KBM-7 (cell line): ENCODE data around the gene BST2.
"Not testable (repeated sequence)": the region's sequence is repeated elsewhere in the genome, so short reads cannot be mapped to it uniquely, and the experiment has no call there.

Source experiments
- DNase-seq: peaks from one replicate; pipeline ENCODE4 v3.0.0-alpha.2; 2015
- in situ Hi-C: fragments of 300-500 bp; cut with MboI; formaldehyde crosslinking; loops from 2 replicates; pipeline ENCODE4 v1.14.3; 2020; ENCODE audit warnings: low sequenced_read_pairs, low pct_unique_long_range_greater_than_20kb, mixed read lengths

BST2 gene

DNA sequence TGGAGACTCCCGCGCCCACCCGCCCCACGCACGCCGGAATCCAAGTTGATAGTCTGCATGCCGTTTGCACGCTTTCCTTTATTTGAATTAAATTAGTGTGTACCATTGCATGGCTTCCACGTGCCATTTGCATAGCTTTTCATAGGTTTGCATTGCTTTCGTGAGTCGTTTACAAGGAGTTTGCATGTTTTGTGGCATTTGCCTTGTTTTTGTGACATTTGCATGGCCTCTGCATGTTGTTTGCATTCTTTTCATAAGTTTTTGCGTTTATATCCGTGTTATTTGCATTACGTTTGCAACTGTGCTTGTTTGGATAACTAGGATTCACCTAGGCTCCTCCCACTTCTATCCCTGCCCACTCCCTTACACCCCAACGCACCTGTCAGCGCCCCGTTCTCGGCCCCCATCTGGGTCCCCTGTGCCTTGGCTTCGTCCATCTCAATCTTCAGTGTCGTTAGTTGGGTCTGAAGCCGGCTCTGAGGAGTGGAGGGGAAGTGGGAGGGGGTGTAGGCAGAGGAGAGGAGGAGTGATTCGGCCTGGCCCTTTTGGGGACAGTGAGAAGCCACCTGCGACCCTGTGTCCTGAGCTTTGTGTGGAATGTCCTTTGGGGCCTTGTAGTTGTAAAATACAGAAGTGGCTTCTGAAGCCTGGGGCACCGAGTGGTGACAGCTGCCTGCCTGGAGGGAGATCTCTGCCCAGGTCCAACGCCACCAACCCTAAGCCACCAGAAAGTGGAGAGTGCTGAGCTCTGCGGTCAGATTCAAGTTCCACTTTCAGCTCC lies 13.9 kb downstream of the BST2 start:
- DNase-seq: peak; percentile 83
- in situ Hi-C loops: no loop called here

DNA sequence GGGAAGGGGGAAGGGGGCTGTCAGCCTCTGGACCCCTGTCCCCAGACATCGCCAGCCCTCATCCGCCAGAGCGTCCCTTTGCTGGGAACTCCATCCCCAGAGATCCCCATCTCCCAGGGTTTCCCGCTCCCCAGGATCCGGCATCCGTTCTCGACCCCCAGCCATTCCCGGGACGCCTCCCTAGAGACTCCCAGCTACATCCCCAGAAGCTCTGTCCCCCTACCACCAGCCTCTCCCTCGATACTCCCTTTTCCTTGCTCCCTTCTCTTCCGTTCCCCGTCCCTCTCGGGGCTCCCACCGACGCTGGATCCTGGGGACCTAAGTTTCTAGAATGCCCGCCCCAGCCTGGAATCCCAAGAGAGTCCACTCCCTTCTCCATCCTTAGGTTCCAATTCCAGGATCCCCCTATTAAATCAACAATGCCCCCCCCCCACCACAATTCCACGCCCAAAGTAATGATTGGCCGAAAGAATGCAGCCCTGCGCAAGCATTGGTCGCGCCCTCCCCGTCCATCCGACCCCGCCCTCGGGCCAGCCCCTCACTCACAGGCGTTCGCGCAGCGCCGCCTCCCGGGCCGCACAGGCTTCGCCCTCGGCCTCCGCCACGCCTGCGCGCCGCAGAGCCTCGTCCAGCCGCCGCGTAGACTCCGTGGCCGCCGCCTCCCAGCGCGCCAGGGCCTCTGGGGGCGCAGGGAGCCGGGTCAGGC lies 14.6 kb downstream of the BST2 start:
- DNase-seq: peak; percentile 91
- in situ Hi-C loops: no loop called here

DNA sequence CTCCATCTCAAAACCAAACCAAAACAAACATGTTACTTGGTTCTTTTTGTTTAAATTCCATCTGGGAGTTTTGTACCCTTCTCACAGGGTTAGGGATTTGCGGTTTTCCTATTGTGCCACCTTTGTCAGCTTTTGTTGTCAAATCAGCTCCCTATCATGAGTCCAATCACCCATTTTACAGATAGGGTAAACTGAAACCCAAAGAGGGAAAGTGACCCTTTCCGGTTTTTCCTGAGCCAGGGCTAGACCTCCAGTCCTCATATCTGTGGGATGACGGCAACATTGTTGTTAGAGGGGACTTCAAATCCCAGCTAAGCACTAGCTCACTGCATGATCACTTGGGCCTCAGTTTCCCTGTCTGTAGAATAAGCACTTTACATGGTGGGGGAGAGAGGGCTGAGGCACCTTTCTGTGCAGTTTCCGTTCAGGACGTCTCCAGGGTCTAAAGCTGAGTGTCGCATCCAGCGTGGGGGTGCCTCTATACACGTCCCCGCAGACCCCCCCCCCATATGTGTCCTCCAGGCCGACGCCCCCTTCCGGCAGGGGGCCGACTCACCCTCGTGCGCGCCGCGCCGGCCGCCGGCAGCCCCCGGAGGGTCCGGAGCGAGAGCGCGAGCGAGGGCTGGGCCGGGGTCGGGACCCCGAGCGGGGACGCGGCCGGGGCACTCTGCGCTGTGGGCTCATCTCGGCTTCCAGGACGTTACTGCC lies 15.3 kb downstream of the BST2 start:
- no peak for DNase-seq
- in situ Hi-C loops: no loop called here

DNA sequence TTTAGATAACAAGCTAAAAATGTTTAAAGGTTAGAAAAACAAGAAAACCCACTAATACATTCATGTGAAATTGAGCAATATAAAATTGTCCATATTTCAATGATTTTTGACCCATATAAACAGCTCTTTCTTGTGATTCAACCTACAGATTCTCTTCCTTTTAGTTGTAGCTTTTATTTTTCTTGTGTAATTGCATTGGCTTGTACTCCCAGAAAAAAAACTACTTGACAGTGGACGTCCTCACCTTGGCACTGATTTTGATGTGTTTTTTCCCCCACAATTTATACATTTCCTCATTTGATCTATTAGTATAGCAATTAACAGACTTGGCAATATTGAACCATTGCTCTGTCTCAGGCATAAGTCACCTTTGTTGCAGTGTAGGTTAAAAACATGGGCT lies 16.1 kb downstream of the BST2 start:
- in situ Hi-C loops: no loop called here
- DNase-seq: no peak

DNA sequence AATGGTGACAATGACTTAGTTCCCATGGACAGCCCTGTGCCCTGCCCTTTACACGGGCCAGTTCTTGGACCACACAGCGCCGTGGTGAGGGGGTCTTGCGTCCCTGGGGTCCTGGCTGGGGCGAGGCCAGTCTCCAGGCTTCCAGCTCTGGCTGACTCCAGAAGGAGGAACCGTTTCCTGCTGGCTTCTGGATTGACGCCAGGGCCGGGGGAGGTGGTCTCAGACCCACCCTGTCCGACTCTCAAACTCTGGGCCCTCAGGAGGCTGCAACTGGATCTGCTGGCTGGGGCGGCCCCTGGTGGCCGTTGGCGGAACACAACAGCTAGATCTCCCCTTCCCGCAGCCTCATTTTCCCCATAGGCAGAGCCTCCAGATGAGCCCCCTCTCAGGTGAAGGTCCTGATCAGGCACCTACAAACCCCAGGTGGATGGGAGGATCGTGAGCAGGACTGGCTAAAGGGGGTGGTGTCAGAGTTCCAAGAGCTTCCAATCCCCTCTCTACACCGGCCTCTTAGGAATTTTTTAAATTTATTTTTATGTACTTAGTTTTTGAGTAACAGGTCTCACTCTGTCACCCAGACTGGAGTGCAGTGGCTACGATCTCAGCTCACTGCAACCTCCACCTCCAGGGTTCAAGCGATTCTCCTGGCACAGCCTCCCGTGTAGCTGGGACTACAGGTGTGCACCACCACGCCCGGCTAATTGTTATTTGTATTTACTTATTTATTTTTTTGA lies 19.4 kb downstream of the BST2 start:
- in situ Hi-C loops: no loop called here
- peak; percentile 81 for DNase-seq

DNA sequence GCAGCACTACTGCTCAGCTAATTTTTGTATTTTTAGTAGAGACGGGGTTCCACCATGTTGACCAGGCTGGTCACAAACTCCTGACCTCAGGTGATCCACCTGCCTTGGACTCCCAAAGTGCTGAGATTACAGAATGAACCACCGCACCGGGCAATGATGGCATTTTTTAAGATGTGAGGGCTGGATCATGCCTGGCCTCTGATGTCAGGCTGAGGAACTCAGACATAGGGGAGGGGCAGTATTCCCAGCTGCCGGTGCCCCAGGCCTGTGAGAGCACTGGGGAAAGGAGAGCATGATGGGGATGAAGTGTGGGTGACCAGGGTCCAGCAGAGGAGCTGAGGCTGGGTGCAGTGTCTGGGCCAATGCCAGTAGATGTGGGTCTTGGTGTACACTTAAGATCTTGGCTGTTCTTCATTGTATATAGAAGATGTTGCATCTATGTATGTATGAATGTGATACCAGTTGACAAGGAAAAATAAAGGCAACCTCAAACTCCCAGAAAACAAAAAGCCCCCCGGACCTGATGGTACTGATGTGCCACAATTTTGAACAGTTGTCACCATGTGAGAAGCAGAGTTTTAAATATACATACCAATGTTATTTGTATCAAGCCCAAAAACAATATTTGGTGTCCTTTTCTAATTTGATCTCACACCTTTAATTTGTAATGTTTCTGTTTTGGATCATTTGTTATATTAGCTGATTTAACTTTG lies 24.8 kb downstream of the BST2 start:
- in situ Hi-C loops: no loop called here

DNA sequence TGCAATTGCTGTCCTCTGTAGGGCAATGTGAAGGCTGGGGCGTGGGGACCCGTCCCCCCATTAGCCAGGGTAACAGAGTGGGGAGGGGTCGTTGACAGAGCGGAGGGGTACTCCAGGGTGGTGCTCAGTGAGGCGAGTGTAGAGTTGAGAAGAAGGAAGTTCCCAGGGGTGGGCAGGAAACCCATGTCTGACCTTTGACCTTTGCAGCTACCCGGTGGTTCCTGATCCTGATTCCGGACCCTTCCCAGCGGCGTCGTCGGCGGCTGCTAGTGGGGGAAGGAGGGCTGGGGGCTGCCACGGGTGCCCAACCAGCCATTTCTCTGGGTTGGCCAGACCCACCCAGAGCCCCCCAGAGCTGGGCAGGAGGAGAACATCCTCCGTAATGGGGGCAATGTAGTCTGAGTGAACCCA lies 26.2 kb downstream of the BST2 start:
- in situ Hi-C loops: no loop called here
- DNase-seq: peak; percentile 77

More for the DNA sequence above, 24.8 kb downstream of the BST2 start:
- no peak for DNase-seq

DNA sequence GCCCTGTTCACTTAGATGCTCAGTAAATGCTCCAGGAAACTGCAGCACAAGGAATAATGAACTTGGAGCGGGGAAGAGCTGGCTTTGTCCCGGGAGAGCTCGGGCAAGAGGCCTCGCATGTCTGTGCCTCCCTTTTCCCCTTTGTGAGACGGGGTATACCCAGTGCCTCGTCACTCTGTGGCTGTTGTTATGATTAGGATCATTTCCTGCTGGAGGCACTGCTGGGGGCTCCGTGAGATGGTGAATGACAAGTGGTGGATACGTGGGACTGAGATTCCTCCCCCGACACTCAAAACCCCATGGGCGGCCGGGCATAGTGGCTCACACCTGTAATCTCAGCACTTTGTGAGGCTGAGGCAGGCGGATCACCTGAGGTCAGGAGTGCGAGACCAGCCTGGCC lies 27.2 kb downstream of the BST2 start:
- no peak for DNase-seq
- in situ Hi-C loops: no loop called here

DNA sequence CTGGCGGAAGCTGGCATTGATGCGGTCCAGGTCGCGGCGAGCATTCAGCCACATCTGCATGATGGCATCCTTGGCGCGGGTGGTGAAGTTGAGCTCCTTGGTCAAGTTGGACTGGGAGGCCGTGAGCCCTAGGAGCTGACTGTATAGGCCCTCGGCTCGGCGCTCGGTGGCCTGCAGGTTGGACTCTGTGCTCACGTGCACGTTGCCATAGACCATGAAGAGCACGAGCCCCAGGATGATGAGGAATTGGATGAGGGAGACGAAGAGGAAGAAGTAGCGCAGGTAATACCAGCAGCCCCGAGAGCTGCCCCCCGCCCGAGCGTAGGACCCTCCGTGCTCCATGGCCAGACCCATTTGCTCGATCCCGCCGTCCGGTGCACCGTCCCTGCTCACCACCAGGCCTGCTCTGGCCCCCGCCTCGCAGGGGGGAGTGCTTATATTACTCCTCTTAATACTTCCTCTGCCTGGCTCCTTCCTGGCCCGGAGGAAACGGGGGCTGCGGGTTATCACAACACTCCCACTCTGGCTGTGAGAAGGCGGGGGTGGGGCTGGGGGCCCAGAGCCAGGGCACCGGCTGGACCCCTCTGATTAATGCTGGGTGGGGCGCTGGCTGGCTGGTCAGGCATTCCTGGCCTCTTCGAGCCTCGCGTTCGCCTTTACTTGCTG lies 28.4 kb downstream of the BST2 start, which contains the start of gene PLVAP:
Gene PLVAP (minus strand): TSS at position 408 of the 666 bp plus-strand sequence. CDS start 54 bp downstream, at position 354.
- in situ Hi-C loops: no loop called here

DNA sequence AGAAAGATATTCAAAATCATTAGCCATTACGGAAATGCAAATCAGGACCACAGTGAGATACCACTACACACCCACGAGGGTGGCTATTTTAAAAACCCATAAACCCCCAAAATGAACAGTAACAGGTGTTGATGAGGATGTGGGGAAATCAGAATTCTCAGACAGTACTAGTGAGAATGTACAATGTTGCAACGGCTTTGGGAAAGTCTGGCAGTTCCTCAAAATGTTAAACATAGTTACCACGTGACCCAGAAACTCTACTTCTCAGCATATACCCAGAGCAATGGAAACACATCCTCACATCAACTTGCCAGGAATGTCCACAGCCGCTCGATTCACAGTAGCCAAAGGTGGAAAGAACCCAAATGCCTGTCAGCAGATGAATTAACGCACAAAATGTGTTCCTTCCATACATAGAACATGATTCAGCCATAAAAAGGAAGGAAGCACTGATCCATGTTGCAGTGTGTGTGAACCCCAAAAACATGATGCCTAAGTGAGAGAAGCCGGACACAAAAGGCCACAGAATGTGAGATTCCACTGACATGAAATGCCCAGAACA lies 35.3 kb downstream of the BST2 start:
- in situ Hi-C loops: no loop called here

More for the DNA sequence above, 28.4 kb downstream of the BST2 start, which contains the start of gene PLVAP:
- DNase-seq: peak; percentile 54

DNA sequence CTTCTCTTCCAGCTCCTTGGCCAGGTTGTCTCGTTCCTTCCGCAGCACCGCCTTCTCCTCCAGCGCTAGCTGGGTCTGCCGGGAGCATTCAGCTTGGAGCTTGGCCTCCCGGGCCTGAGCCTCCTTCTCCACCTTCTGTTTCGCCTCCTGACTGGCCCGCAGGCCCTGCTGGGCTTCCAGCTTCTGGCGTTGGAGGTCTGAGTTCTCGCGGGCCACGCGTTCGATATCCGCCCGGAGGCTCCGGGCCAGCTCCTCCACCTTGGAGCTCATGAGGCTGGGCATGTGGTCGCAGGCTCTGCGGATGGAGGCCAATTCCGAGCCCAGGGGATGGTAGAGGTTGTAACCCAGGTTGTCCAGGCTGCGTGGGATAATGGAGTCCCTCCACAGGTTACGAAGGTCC lies 40.1 kb downstream of the BST2 start:
- in situ Hi-C loops: no loop called here

More for the DNA sequence above, 35.3 kb downstream of the BST2 start:
- peak; percentile 83 for DNase-seq

DNA sequence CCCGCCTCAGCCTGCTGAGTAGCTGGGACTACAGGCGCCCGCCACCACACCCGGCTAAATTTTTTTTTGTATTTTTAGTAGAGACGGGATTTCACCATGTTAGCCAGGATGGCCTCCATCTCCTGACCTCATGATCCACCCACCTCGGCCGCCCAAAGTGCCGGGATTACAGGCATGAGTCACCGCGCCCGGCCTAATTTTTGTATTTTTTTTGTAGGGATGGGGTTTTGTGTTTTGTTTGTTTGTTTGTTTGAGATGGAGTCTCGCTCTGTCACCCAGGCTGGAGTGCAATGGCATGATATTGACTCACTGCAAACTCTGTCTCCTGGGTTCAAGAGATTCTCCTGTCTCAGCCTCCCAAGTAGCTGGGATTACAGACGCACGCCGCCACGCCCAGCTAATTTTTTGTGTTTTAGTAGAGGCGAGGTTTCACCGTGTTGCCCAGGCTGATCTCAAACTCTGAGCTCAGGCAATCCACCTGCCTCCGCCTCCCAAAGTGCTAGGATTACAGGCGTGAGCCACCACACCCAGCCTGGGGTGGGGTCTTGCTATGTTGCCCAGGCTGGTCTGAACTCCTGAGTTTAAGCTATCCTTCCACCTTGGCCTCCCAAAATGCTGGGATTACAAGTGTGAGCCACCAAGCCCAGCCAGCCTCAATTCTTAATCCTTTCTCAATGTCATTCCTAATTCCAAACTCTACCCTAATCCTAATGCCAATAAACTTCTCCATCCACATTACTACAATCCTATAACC lies 41.4 kb downstream of the BST2 start:
- in situ Hi-C loops, DNase-seq: not testable (repeated sequence)

More for the DNA sequence above, 40.1 kb downstream of the BST2 start:
- no peak for DNase-seq

DNA sequence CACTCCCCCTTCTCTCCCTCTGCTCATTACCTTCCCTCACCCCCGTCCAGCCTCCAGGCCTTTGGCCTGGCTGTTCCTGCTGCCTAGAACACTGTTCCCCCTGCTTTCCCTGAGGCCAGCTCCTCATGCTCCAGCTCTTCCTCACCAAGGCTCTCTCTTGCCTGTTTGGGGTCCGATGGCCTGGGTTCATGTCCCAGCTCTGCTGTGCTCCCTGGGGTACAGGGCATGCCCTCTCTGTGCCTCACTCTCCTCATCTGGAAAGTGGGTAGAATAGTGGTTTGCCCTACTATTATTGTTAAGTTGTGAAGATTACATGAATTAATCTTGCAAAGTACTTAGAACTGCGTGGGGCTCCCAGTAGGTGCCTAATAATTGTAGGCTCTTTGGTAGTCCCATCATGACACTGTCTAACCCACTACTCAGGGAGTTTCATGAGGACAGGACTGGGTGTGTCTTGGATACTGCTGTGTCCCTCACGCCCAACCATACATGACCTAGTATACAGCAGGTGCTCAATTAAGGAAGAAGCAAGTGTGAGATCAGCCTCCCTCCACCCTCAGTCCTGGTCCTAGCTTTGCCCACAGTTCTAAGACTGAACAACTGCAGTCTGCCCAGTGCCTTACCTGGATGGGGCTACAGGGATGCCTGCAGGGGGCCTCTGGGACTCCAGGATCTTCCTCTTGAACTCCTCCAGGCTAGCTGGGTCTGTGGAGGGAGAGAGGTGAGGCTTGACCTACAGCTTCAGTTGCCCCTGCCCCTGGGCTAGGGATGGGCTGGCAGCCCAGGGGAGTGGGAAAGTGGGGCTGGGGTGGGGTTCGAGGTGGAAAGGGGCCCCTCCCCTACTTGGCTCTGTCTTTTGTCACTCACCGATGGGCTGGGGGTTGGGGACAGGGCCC lies 45.3 kb downstream of the BST2 start:
- in situ Hi-C loops: no loop called here
- DNase-seq: no peak

DNA sequence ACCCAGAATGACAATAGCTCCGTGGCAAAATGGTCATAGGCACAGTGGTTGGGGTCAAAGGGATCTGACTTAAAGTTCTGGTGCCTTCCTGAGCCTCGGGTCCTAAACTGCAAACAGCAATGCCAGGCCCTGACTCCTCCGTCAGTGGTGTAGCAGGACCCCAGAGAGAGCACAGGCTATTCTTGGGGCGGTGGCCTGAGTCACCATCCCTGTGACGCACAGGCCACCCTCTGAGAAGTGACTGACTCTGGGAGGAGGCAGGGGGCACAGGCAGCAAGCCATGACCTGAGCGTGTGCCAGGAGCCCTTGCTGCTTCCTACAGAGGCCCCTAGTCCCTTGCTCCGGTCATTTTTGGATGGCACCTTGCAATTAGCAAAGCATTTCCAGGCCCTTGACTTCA lies 47.0 kb downstream of the BST2 start:
- in situ Hi-C loops: no loop called here
- DNase-seq: no peak

DNA sequence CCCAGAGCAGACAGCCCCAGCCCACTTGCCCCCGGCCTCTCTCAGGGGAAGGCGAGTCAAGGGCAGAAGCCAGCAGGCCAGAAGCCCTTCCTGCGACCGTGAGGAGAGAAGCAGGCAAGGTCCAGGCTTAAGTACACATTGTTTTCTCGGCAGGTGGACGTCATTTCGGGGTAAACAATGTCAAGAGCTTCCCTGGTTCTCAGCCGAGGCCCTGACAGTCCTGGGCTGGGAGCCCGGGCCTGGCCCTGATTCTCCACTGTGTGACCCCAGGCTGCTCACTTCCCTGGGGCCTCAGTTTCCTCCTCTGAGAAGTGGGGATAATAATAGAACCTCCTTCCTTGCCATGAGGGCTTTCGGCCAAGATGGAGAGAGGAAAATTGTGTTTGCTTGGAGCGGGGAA lies 47.7 kb downstream of the BST2 start:
- in situ Hi-C loops: no loop called here
- no peak for DNase-seq

DNA sequence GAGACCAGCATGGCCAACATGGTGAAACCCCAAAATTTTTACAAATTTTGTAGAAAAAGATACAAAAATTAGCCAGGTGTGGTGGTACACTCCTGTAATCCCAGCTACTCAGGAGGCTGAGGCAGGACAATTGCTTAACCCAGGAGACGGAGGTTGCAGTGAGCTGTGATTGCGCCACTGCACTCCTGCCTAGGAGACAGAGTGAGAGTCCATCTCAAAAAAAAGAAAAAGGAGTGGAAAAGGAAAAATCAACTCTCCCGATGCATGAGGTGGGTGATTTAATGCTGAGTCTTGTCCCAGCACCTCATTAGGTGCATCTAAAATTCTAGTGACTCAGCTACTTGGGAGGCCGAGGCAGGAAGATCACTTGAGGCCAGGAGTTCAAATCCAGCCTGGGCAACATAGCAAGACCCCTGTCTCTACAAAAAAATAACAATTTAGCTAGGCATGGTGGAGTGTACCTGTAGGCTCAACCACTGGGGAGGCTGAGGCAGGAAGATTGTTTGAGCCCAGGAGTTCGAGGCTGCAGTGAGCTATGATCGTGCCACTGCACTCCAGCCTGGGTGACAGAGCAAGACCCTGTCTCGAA lies 48.3 kb downstream of the BST2 start:
- DNase-seq: no peak
- in situ Hi-C loops: no loop called here
